Keratinocyte (primary cell): ENCODE data around the gene COPS3.

ENCODE experiments used
- EZH2 ChIP-seq: IDR thresholded peaks from one replicate; pipeline ENCODE4 v1.6.1; 2012; ENCODE audit warnings: inconsistent platforms, mild to moderate bottlenecking, low read length, moderate library complexity
- TF ChIP-seq, protein P1 (sequence below), 3 experiments: IDR thresholded peaks in 1 of 3; conservative IDR thresholded peaks in 1 of 3; optimal IDR thresholded peaks in 1 of 3; 2 replicates in 2 of 3; 3 replicates in 1 of 3; pipeline versions ENCODE3 to v1.5.1; 2011; ENCODE audit warnings: low read length in 3 of 3, mild to moderate bottlenecking in 3 of 3, moderate library complexity in 2 of 3, control low read depth in 1 of 3, inconsistent platforms in 1 of 3; ENCODE audit not compliant: insufficient read depth in 2 of 3; ENCODE audit errors: extremely low read depth in 1 of 3

DNA sequence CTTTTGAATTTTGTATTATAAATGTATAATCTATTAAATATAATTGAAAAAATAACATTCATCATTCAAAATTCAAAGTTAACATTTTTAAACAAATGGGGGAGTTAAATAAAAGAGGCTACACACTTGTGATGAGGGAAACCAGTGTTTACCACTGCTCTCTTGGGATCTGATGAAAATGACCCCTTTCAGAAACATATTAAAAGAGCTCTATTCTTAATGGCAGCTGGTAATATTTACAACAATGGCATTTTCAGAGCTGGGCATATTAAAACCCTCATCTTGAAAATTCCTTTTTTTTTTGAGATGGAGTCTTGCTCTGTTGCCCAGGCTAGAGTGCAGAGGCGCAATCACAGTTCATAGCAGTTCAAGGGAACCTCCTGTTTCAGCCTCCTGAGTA, 24.7 kb downstream of the COPS3 start:
- TF ChIP-seq, protein P1, sequence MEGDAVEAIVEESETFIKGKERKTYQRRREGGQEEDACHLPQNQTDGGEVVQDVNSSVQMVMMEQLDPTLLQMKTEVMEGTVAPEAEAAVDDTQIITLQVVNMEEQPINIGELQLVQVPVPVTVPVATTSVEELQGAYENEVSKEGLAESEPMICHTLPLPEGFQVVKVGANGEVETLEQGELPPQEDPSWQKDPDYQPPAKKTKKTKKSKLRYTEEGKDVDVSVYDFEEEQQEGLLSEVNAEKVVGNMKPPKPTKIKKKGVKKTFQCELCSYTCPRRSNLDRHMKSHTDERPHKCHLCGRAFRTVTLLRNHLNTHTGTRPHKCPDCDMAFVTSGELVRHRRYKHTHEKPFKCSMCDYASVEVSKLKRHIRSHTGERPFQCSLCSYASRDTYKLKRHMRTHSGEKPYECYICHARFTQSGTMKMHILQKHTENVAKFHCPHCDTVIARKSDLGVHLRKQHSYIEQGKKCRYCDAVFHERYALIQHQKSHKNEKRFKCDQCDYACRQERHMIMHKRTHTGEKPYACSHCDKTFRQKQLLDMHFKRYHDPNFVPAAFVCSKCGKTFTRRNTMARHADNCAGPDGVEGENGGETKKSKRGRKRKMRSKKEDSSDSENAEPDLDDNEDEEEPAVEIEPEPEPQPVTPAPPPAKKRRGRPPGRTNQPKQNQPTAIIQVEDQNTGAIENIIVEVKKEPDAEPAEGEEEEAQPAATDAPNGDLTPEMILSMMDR (optimal IDR thresholded peaks at IDR 0.05 in 1 of 3, IDR thresholded peaks at IDR 0.05 in 1 of 3, conservative IDR thresholded peaks at IDR 0.05 in 1 of 3; ENCODE audit: extremely low read depth in 1 of 3, insufficient read depth in 2 of 3, low read length in 3 of 3): no peak
- no peak for TF ChIP-seq EZH2
